Fibroblast of skin of left quadriceps (primary cell): Measurements from ENCODE around the gene STMN3.

Source experiments
- DNase-seq, 2 experiments: peaks; one replicate each; pipeline ENCODE4 v3.0.0-alpha.2; 2013; ENCODE audit warnings: low read depth in 2 of 2

Gene STMN3

DNA sequence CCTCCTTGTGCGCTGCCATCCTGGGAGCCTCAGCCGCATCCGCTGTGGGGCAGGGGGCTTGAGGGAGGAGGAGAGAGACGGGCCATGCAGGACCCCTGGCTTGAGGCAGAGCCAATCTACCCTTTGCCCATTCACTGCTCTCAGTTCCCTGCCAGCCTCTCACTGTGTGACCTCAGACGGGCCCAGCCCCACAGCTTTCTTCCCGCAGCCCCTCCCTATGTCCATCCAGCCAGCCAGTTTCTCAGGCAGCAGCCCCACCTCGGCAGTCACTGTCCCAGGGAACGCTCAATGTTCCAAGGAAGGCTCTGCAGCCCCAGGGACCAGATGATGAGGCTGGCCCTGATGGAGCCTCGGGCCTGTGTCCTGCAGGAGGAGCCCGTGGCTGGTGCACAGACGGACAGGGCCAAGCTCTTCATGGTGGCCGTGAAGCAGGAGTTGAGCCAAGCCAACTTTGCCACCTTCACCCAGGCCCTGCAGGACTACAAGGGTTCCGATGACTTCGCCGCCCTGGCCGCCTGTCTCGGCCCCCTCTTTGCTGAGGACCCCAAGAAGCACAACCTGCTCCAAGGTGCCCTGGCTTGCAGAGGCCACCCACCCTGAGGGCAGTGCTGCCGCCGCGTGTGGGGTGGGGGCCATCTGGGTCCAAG lies 39.3 kb upstream of the STMN3 start:
- no peak for DNase-seq

DNA sequence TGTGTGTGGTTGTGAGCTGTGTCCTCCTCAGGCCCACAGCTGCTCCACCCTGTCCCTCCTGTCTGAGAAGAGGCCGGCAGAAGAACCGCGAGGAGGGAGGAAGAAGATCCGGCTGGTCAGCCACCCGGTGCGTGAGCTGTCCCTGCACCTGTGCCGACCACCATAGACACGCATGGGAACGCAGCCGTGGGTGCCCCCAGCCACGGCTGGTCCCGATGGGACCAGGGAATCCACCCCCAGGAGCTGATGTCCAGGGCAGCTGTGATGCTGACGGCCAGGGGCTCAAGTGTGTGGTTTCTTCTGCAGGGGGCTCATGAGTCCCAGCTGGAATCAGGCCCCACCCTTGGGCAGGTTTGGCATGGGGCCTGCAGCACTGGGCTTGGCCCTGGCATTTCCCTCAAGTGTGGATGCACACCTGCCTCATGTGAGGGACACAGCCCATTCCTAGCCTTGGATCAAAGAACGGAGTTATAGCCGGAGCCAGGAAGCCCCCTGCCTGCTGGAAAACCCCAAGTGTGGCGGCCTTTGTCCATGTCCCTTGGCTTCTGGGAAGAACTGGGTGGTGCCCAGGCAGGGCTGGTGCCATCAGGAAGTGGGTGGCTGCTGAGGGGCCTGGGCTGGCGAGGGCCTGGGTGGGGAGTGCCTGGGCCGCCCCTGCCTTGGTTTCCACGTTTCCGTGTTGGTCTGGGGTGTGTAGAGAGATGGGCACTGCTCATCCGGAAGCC lies 38.6 kb upstream of the STMN3 start:
- no peak for DNase-seq

GRCh38 chr20:63690898-63691710 lies 37.9 kb upstream of the STMN3 start:
- no peak for DNase-seq

- DNase-seq = no peak
Observed at GRCh38 chr20:63690003-63690897, 37.0 kb upstream of the STMN3 start.

DNA sequence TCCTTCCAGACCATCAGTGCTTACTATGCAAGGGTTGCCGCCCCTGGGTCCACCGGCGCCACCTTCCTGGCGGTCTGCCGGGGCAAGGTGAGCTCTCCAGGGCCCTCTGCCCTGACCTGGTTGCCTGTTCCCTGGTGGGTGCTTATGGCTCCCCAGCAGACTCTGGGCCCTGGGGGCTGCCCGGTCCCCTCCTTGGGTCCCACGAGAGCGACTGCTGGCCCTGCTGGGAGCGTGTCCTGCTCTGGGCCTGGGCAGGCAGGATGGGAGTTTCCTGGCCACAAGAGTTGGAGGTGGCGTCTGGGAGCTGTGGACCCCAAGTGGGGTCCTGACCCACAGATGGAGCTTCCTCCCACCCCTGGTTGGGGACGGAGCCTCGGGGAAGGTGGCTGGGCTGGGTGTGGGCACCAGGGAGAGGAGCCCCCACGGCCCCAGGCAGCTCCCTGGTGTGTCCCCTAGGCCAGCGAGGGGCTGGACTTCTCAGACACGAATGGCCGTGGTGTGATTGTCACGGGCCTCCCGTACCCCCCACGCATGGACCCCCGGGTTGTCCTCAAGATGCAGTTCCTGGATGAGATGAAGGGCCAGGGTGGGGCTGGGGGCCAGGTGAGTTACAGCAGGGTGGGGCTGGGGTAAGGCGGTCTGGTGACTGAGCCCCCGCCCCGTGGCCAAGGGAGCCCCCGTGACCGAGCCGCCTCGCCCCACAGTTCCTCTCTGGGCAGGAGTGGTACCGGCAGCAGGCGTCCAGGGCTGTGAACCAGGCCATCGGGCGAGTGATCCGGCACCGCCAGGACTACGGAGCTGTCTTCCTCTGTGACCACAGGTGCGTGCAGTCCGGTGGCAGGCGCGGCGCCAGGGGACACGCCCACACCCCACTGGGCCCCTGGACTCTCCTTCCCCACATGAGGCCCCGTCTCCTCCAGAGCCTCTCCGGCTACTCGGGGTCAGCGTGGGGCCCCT lies 36.1 kb upstream of the STMN3 start:
- no peak for DNase-seq

DNA sequence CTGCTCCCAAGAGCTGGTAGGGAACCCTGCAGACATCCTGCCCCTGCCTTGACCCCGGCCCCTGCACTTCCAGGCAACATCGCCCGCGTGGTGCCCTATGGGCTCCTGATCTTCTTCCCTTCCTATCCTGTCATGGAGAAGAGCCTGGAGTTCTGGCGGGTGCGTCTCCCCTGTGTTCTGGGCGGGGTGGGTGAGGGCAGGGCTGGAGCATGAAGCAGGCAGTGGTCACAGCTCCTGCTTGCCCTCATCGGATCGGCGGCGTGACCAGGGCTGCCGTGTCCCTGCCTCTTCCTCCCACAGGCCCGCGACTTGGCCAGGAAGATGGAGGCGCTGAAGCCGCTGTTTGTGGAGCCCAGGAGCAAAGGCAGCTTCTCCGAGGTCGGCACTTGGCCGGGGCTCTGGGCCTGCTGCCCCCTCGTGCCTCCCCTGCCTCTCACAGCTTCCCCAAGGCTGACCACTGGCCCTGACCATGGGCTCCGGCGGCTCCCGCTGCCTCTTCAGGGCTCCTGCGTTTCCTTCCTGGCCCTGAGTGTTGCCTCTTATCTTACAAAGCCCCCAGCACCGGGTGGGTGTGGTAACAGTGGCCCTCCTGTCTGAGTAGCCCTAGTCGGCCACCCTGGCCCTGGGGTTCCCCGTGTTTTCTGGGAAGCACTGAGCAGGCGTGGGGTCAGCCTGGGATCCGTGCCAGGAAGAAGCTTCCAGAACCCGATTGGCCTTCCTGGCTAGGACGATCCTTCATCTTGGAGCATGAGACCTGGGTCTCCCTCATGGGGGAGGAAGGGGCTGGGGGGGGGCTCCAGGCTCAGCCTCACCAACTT lies 35.2 kb upstream of the STMN3 start:
- no peak for DNase-seq

DNA sequence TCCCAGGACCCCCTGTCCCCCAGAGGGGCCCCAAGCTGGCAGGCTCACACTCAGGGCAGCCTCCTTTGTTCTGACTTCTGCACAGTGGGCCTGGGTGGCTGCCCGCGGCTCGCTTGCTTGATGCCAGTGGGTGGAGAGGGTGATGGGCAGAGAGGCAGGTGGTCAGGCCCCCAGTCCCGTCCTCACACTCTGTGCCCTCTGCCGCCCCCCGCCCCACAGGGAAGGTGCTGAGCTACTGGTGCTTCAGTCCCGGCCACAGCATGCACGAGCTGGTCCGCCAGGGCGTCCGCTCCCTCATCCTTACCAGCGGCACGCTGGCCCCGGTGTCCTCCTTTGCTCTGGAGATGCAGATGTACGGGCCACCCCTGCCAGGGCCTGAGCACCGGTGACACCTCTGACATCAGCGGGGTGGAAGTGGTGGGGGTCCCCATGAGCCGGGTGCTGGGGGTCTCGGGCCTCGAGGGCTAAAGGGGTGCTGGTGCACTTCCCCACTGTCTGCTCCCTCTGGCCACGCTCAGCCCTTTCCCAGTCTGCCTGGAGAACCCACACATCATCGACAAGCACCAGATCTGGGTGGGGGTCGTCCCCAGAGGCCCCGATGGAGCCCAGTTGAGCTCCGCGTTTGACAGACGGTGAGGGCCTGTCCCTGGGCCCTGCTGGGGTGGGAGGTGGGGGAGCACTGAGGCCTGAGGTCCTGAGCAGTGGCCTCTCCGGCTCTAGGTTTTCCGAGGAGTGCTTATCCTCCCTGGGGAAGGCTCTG lies 34.4 kb upstream of the STMN3 start:
- DNase-seq = no peak

DNA sequence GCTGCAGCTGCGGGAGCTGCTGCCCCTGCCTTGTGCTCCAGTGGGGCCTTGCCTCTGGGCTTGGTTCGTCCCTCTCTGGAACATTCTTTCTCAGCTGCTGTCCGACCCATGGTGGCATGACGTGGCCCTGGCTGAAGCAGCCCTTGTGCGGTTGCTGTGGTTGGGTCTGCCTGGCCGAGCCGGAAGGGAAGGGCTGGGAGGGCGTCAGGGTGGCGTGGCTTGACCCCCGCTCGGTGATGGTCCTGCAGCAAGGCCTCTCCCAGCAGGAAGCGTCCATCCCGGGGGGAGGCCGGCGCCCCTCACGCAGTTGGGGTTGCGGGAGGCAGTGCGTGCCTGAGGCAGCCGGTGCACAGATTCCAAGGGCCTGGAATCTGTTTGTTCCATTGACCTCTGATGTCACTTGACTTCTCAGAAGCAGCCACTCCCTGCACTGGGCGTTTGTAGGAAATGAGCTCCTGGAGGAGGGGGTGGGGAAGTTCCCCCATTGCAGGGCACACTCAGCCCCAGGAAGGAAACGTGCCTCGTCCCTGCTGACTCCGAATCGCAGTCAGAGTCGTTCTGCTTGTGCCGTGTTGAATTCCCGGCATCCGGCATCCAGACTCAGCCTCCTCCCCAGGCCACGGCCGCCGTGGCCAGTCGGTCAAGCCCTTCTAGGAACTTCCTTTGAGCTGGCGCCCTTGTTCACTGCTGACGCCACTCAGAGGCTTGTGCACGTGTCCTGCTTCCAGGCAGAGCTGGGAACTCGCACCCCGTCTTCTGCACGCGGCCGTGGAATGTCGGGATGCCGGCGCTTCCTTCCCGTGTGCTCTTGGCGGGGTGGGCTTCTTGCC lies 33.5 kb upstream of the STMN3 start:
- DNase-seq = no peak

- DNase-seq = no peak
Observed at GRCh38 chr20:63686094-63686491, 32.9 kb upstream of the STMN3 start.

DNA sequence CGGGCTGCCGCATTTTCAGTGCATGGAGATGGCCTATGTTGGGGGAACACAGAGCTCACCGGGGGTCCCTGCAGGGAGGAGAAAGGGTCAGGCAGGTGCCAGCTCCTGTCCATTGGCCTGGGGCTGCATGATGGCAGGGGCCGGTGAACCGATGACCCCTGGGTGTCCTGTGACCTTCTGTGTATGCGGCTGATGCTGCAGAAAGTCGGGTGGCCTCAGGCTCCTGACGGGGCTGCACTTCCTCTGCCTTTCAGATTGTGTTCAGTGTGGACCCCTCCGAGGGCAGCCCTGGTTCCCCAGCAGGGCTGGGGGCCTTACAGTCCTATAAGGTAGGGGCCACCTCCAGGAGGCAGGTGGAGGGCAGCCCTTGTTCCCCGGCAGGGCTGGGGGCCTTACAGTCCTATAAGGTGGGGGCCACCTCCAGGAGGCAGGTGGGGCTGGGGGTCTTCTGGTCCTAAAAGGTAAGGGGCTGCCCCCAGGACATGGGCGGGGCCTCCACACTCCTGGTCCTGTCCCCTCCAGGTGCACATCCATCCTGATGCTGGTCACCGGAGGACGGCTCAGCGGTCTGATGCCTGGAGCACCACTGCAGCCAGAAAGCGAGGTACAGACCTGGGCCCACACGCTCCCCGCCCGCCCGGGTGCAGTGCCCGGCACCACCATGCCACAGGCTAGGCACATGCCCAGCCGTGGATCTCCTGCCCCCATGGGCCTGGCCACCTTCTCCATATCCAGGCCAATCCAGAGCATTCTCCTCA lies 32.2 kb upstream of the STMN3 start:
- no peak for DNase-seq

DNA sequence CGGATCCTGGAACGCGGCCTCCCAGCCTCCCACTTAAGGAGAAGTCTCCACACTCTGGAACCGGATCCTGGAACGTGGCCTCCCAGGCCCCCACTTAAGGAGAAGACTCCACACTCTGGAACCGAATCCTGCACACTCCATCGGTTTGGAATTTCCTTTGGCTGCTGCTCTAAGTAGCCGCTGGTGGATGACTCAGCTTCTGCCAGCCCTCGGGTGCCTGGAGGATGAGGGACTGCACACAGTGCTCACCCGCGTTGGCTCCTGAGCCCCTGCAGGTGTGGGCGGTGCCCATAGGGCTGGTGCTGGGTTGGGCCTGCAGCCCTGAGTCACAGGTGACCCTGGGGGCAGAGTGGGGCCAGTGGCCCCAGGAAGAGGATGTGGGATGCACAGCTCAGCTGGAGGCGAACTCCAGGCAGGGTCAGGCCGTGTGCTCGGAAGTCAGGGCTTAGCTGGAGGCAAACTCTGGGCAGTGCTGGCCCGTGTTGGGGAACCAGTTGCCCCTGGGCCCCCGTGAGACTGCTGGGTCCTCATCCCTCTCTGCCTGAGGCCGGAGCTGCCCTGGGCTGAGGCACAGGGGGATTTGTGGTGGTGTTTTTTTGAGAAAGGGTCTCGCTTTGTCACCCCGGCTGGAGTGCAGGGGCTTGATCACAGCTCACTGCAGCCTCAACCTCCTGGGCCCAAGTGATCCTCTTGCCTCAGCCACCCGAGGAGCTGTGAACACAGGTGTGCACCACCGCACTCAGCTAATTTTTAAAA lies 29.3 kb upstream of the STMN3 start:
- peak; percentile 89 to 90 for DNase-seq

GRCh38 chr20:63681609-63682142 lies 28.5 kb upstream of the STMN3 start:
- no peak for DNase-seq

DNA sequence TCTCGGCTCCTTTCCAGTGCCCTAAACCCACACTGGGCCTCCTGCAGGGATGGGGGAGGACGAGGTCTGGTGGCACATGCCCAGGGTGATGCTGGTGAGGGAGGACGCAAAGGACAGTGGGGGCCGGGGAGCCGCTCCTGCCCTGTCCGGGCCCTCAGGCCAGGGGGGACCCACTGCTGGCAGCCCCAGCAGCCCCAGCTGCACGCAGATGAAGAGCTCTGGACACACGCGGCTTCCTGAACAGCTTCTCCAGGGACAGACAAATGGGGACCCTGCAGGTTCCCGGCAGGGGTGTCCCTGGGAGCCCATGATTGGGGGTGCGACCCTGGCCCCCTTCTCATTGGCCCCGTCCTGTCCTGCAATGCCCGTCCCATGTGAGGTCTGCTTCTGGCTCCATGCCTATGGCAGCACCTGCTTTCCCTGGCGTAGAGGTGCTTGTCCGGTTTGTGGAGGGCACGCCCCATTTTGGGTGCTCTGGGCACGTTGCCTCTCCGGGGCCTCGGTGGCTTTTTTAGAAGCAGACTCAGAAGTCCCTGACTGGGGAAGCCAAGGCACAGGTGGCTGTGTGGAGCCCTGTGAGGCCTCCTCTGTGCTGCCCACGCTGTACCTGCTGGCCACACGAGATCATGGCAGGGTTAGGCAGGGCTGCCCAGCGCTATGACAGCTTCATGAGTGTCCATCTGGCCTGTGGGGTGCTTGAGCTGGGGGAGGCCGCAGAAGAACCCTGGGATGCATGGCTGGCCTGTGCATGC lies 27.8 kb upstream of the STMN3 start:
- DNase-seq = no peak

DNA sequence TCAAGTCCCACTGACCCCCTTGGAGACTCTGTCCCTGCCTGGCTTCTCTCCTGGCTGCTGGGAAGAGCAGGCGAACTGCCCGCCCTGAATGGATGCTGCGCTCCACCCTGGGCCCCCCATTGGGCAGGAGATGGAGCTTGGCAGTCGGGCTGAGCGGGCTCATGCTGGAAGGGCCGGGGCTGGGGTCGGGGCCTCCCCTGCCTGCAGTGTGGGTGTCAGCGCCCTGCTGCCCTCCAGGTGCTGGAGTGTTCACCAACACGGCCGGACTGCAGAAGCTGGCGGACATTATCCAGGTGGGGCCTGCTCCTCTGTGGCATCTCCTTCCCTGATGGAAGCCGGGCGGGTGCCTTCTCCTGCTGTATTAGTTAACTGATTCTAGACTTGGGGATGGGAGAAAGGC lies 27.2 kb upstream of the STMN3 start:
- no peak for DNase-seq

DNA sequence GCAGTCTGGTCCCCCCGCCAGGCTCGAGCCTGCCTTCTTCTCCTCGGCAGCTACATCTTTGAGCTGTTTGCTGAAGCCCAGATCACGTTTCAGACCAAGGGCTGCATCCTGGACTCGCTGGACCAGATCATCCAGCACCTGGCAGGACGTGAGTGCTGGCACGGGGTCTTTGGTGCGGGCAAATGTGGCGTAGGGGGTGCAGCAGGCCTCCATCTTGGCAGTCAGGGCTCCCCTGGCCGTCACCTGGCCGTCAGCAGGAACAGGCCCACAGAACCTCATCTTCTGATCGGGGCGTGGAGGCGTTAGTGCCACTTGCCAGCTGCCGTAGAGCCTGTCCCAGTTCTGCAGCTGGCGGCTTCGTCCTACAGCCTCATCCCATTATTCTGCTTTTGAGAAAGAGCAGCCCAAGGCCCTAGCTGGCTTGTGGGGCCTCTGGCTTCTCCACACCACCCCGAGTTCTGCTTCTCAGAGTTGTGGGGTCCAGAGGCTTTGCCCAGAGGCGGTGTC lies 26.6 kb upstream of the STMN3 start:
- DNase-seq = no peak
